Memory B cell (primary cell): ENCODE data around the gene MSANTD1.

ENCODE experiments used
- ATAC-seq: fragments of 150-1000 bp; cut with Tn5 transposase; 2 replicates; pipeline ENCODE4 v1.10.0; 2021; ENCODE audit warnings: low read depth, mild to moderate bottlenecking, moderate library complexity
- DNase-seq, 2 donors: peaks; one replicate each; pipeline ENCODE4 v3.0.0; 2022; ENCODE audit warnings: low spot score in 2 of 2
- H3K27ac Mint-ChIP-seq: one replicate; pipeline ENCODE4 v1.8.0; 2022; ENCODE audit warnings: mild to moderate bottlenecking, moderate library complexity, mixed read lengths
- H3K27me3 Mint-ChIP-seq: one replicate; pipeline ENCODE4 v1.8.0; 2022; ENCODE audit warnings: mixed read lengths
- H3K36me3 Mint-ChIP-seq: one replicate; pipeline ENCODE4 v1.8.0; 2022; ENCODE audit warnings: mild to moderate bottlenecking, mixed read lengths
- H3K4me1 Mint-ChIP-seq: one replicate; pipeline ENCODE4 v1.8.0; 2022; ENCODE audit warnings: mixed read lengths
- H3K4me3 Mint-ChIP-seq: one replicate; pipeline ENCODE4 v1.8.0; 2022; ENCODE audit warnings: mild to moderate bottlenecking, moderate library complexity, mixed read lengths
- H3K9me3 Mint-ChIP-seq: one replicate; pipeline ENCODE4 v1.8.0; 2022; ENCODE audit warnings: mixed read lengths

The MSANTD1 gene

GRCh38 chr4:3266076-3266475, 17.1 kb downstream of the MSANTD1 start:
- ATAC-seq (no peak), DNase-seq (no peak)
- H3K27me3 Mint-ChIP-seq, result no peaks in the 10 kb centered on the region
- no peak overlapping the region for H3K4me3 Mint-ChIP-seq
- no peaks in the 10 kb centered on the region for H3K9me3 Mint-ChIP-seq
- no peaks in the 10 kb centered on the region for H3K4me1 Mint-ChIP-seq
- no peaks in the 10 kb centered on the region for H3K36me3 Mint-ChIP-seq
- no peak overlapping the region for H3K27ac Mint-ChIP-seq

GRCh38 chr4:3267576-3268394, 18.8 kb downstream of the MSANTD1 start:
- no peak for ATAC-seq
- no peak overlapping the region for H3K27ac Mint-ChIP-seq
- no peaks in the 10 kb centered on the region for H3K27me3 Mint-ChIP-seq
- no peaks in the 10 kb centered on the region for H3K36me3 Mint-ChIP-seq
- DNase-seq, result no peak
- no peak overlapping the region for H3K4me3 Mint-ChIP-seq
- H3K9me3 Mint-ChIP-seq, result no peaks in the 10 kb centered on the region
- peaks cover 6% of the 10 kb centered on the region for H3K4me1 Mint-ChIP-seq

- Mint-ChIP-seq H3K4me1 (peaks cover 6% of the 10 kb centered on the region), H3K9me3 (peaks cover 2% of the 10 kb centered on the region), H3K36me3 (no peaks in the 10 kb centered on the region), H3K27ac (no peak overlapping the region), H3K27me3 (no peaks in the 10 kb centered on the region), H3K4me3 (no peak overlapping the region)
- ATAC-seq, result no peak
- DNase-seq, result no peak
These were observed 19.6 kb downstream of the MSANTD1 start for GRCh38 chr4:3268395-3269104.

- Mint-ChIP-seq H3K9me3 (peaks cover 3% of the 10 kb centered on the region), H3K27ac (no peak overlapping the region), H3K4me3 (no peak overlapping the region), H3K36me3 (no peaks in the 10 kb centered on the region), H3K27me3 (no peaks in the 10 kb centered on the region), H3K4me1 (peaks cover 6% of the 10 kb centered on the region)
- ATAC-seq (no peak), DNase-seq (no peak)
These were observed 20.4 kb downstream of the MSANTD1 start for GRCh38 chr4:3269105-3269927.

- Mint-ChIP-seq H3K27ac (no peak overlapping the region), H3K9me3 (peaks cover 3% of the 10 kb centered on the region), H3K27me3 (no peaks in the 10 kb centered on the region), H3K4me1 (peaks cover 6% of the 10 kb centered on the region), H3K4me3 (no peak overlapping the region), H3K36me3 (no peaks in the 10 kb centered on the region)
- no peak for ATAC-seq
- no peak for DNase-seq
These were observed 21.1 kb downstream of the MSANTD1 start for GRCh38 chr4:3269991-3270611.

- Mint-ChIP-seq H3K27me3 (no peaks in the 10 kb centered on the region), H3K36me3 (no peaks in the 10 kb centered on the region), H3K4me1 (peaks cover 6% of the 10 kb centered on the region), H3K9me3 (peaks cover 3% of the 10 kb centered on the region), H3K27ac (no peak overlapping the region), H3K4me3 (no peak overlapping the region)
- ATAC-seq (no peak), DNase-seq (no peak)
These were observed 22.2 kb downstream of the MSANTD1 start for GRCh38 chr4:3271131-3271530.

GRCh38 chr4:3276986-3277385, 28.0 kb downstream of the MSANTD1 start:
- H3K36me3 Mint-ChIP-seq, result peaks cover 6% of the 10 kb centered on the region
- H3K9me3 Mint-ChIP-seq, result peaks cover 9% of the 10 kb centered on the region
- no peak for ATAC-seq
- H3K27ac Mint-ChIP-seq, result no peak overlapping the region
- no peak for DNase-seq
- no peak overlapping the region for H3K4me3 Mint-ChIP-seq
- H3K27me3 Mint-ChIP-seq, result peaks cover 1% of the 10 kb centered on the region
- H3K4me1 Mint-ChIP-seq, result peaks cover 6% of the 10 kb centered on the region

- DNase-seq (no peak), ATAC-seq (no peak)
- Mint-ChIP-seq H3K4me3 (no peak overlapping the region), H3K4me1 (no peaks in the 10 kb centered on the region), H3K9me3 (peaks cover 6% of the 10 kb centered on the region), H3K36me3 (peaks cover 6% of the 10 kb centered on the region), H3K27ac (no peak overlapping the region), H3K27me3 (peaks cover 4% of the 10 kb centered on the region)
These were observed 31.5 kb downstream of the MSANTD1 start for GRCh38 chr4:3280466-3280865.

- Mint-ChIP-seq H3K4me1 (peaks cover 6% of the 10 kb centered on the region), H3K9me3 (peaks cover 6% of the 10 kb centered on the region), H3K4me3 (no peak overlapping the region), H3K27me3 (peaks cover 4% of the 10 kb centered on the region), H3K36me3 (peaks cover 6% of the 10 kb centered on the region), H3K27ac (no peak overlapping the region)
- DNase-seq (no peak), ATAC-seq (no peak)
These were observed 34.5 kb downstream of the MSANTD1 start for GRCh38 chr4:3283483-3283882.

GRCh38 chr4:3283916-3284315, 35.0 kb downstream of the MSANTD1 start:
- ATAC-seq (no peak), DNase-seq (no peak)
- Mint-ChIP-seq H3K4me1 (peaks cover 7% of the 10 kb centered on the region), H3K36me3 (peaks cover 6% of the 10 kb centered on the region), H3K27ac (no peak overlapping the region), H3K27me3 (peaks cover 4% of the 10 kb centered on the region), H3K4me3 (no peak overlapping the region), H3K9me3 (peaks cover 5% of the 10 kb centered on the region)

GRCh38 chr4:3284734-3285557, 36.0 kb downstream of the MSANTD1 start:
- peaks cover 4% of the 10 kb centered on the region for H3K9me3 Mint-ChIP-seq
- no peak for DNase-seq
- H3K4me3 Mint-ChIP-seq, result no peak overlapping the region
- ATAC-seq, result no peak
- H3K27me3 Mint-ChIP-seq, result peaks cover 4% of the 10 kb centered on the region
- H3K4me1 Mint-ChIP-seq, result peaks cover 9% of the 10 kb centered on the region
- H3K36me3 Mint-ChIP-seq, result peaks cover 6% of the 10 kb centered on the region
- H3K27ac Mint-ChIP-seq, result no peak overlapping the region

- H3K4me3 Mint-ChIP-seq, result peak overlapping the region; percentile 56
These were observed 36.8 kb downstream of the MSANTD1 start for GRCh38 chr4:3285558-3286334.

More at GRCh38 chr4:3285558-3286334, 36.8 kb downstream of the MSANTD1 start:
- peaks cover 9% of the 10 kb centered on the region for H3K4me1 Mint-ChIP-seq
- H3K27me3 Mint-ChIP-seq, result peaks cover 6% of the 10 kb centered on the region
- DNase-seq (peak in 1 of 2 donors; percentile 63), ATAC-seq (peak; percentile 22)
- H3K27ac Mint-ChIP-seq, result no peak overlapping the region
- peaks cover 4% of the 10 kb centered on the region for H3K9me3 Mint-ChIP-seq
- H3K36me3 Mint-ChIP-seq, result peaks cover 6% of the 10 kb centered on the region
